A549 (cell line): Measurements from ENCODE around the gene AGRN.

Experiments
- CTCF ChIP-seq: fragments of >200 bp; sonication (Bioruptor Twin); formaldehyde crosslinking; IDR thresholded peaks from 3 replicates; pipeline ENCODE4 v1.5.1; 2016
- GATA3 ChIP-seq: IDR thresholded peaks from 2 replicates; pipeline ENCODE4 v1.6.1; 2012; ENCODE audit warnings: borderline replicate concordance
- HOXA7 ChIP-seq: fragments of 250-450 bp; sonication (Bioruptor Pico); IDR thresholded peaks from 2 replicates; pipeline ENCODE4 v1.5.0; 2020; ENCODE audit warnings: mild to moderate bottlenecking, moderate library complexity
- MAZ ChIP-seq: fragments of 150-350 bp; IDR thresholded peaks from 2 replicates; pipeline ENCODE4 v1.6.1; 2014; ENCODE audit warnings: antibody characterized with exemption, low read depth, low read length, borderline replicate concordance
- NFE2L2 ChIP-seq: fragments of 150-350 bp; conservative IDR thresholded peaks from 2 replicates; pipeline ENCODE4 v1.6.1; 2014; ENCODE audit warnings: low read length
- RFX5 ChIP-seq: fragments of 450-650 bp; IDR thresholded peaks from 2 replicates; pipeline ENCODE4 v1.7.1; 2014; ENCODE audit warnings: antibody characterized with exemption, mild to moderate bottlenecking, moderate library complexity
- USF2 ChIP-seq: fragments of 450-650 bp; IDR thresholded peaks from 2 replicates; pipeline ENCODE4 v1.6.1; 2014; ENCODE audit warnings: antibody characterized with exemption
- ZC3H11A ChIP-seq: fragments of 450-650 bp; IDR thresholded peaks from 2 replicates; pipeline ENCODE4 v1.6.1; 2014; ENCODE audit warnings: antibody characterized with exemption, mild to moderate bottlenecking

- TF ChIP-seq ZC3H11A (no peak), CTCF (no peak), NFE2L2 (no peak), RFX5 (no peak), GATA3 (no peak), USF2 (no peak), MAZ (no peak), HOXA7 (CRISPR knock-in tag) (no peak)
Observed at GRCh38 chr1:978069-978834, 41.7 kb upstream of the AGRN start.
